Measurements from ENCODE around the gene SOX6. TPM values are rescaled to one million over a fixed set of nuclear protein-coding genes. Genes with fewer than 3 reads are reported as not detected.
"Not testable (repeated sequence)": the region's sequence is repeated elsewhere in the genome, so short reads cannot be mapped to it uniquely, and the experiment has no call there.

Gene SOX6
- polyA plus RNA-seq, 1 donor: 22.8 TPM

- DNase-seq (ENCODE audit: low read depth): no peak
These were observed 316.2 kb downstream of the SOX6 start for GRCh38 chr11:16040151-16040550.

- no peak for DNase-seq (ENCODE audit: low read depth)
These were observed 319.2 kb downstream of the SOX6 start for GRCh38 chr11:16037179-16037578.

GRCh38 chr11:16036218-16036617, 320.1 kb downstream of the SOX6 start:
- no peak for DNase-seq (ENCODE audit: low read depth)

GRCh38 chr11:16034074-16034473, 322.3 kb downstream of the SOX6 start:
- DNase-seq (ENCODE audit: low read depth): no peak

GRCh38 chr11:16032974-16033373, 323.4 kb downstream of the SOX6 start:
- no peak for DNase-seq (ENCODE audit: low read depth)

- no peak for DNase-seq (ENCODE audit: low read depth)
These were observed 325.1 kb downstream of the SOX6 start for GRCh38 chr11:16031210-16031609.

GRCh38 chr11:16030664-16031063, 325.7 kb downstream of the SOX6 start:
- DNase-seq (ENCODE audit: low read depth): no peak

- not testable (repeated sequence) for DNase-seq (ENCODE audit: low read depth)
These were observed 327.2 kb downstream of the SOX6 start for GRCh38 chr11:16029151-16029550.

GRCh38 chr11:16028419-16028818, 327.9 kb downstream of the SOX6 start:
- DNase-seq (ENCODE audit: low read depth): no peak

- no peak for DNase-seq (ENCODE audit: low read depth)
These were observed 328.7 kb downstream of the SOX6 start for GRCh38 chr11:16027621-16028020.

GRCh38 chr11:16026849-16027248, 329.5 kb downstream of the SOX6 start:
- no peak for DNase-seq (ENCODE audit: low read depth)

- no peak for DNase-seq (ENCODE audit: low read depth)
These were observed 337.4 kb downstream of the SOX6 start for GRCh38 chr11:16018931-16019330.

GRCh38 chr11:16016468-16016829, 339.9 kb downstream of the SOX6 start:
- DNase-seq (ENCODE audit: low read depth): no peak

- no peak for DNase-seq (ENCODE audit: low read depth)
These were observed 340.4 kb downstream of the SOX6 start for GRCh38 chr11:16015741-16016467.

GRCh38 chr11:16013649-16014275, 342.6 kb downstream of the SOX6 start:
- no peak for DNase-seq (ENCODE audit: low read depth)

GRCh38 chr11:16013242-16013641, 343.1 kb downstream of the SOX6 start:
- no peak for DNase-seq (ENCODE audit: low read depth)

GRCh38 chr11:16012125-16012751, 344.1 kb downstream of the SOX6 start:
- DNase-seq (ENCODE audit: low read depth): no peak

GRCh38 chr11:16011396-16011795, 344.9 kb downstream of the SOX6 start:
- no peak for DNase-seq (ENCODE audit: low read depth)

GRCh38 chr11:16009021-16009420, 347.3 kb downstream of the SOX6 start:
- no peak for DNase-seq (ENCODE audit: low read depth)

- no peak for DNase-seq (ENCODE audit: low read depth)
These were observed 348.8 kb downstream of the SOX6 start for GRCh38 chr11:16007514-16007913.

- DNase-seq (ENCODE audit: low read depth): no peak
These were observed 353.4 kb downstream of the SOX6 start for GRCh38 chr11:16002942-16003341.

GRCh38 chr11:16001899-16002426, 354.4 kb downstream of the SOX6 start:
- no peak for DNase-seq (ENCODE audit: low read depth)

GRCh38 chr11:16001044-16001568, 355.2 kb downstream of the SOX6 start:
- no peak for DNase-seq (ENCODE audit: low read depth)

Measured in forelimb muscle (tissue), 1 donor.